GM18505 (cell line): Measurements from ENCODE around the gene PER2.

ENCODE experiments used
- ATAC-seq: cut with Tn5 transposase; IDR thresholded peaks from one replicate; pipeline ENCODE4 v1.9.1; 2021; ENCODE audit not compliant: unreplicated experiment
- POLR2A ChIP-seq: IDR thresholded peaks from 4 replicates; pipeline ENCODE4 v1.6.1; 2011; ENCODE audit warnings: borderline replicate concordance; ENCODE audit not compliant: insufficient read depth, insufficient read length; ENCODE audit errors: extremely low read depth

The PER2 gene

DNA sequence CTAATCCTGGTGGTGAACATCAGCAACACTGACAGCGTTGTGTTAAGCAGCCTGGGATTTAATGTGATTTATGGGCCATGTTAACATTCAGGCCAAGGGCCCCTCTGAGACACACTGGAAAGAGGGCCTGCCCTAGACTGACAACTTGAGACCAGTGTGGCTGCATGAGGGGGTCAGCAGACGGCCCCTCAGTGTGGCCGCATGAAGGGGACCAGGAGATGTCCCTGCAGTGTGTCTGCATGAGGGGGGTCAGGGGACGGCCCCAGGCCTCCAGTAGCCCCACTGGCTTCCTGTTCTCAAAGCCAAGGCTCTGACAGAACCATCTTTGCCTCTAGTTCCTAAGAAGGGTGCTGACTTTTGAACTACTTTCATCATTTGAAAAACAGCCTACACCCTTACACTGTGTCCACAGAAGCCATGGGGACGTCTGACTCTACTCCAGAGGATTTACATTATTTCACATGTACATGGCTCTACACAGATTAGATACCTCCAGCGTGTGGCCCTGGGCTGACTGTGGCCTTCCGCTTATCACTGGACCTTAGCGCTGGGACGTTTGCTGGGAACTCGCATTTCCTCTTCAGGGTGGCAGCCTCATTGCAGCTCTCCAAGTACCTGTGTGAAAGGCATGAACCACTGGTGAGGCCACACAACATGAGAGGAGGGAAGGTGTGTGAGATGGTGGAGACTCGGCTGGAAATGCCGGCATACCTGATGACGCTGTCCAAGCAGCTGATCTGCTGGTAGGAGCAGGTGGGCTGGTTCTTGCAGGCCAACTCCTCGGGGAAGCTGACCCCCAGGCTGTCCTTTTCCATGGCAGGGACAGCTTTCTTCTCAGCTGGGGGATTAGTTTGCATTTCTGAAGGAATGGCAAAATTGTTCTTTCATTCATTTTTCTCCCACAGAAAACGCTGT is 30.4 kb downstream of the PER2 start:
- TF ChIP-seq POLR2A: no peak
- ATAC-seq: no peak

DNA sequence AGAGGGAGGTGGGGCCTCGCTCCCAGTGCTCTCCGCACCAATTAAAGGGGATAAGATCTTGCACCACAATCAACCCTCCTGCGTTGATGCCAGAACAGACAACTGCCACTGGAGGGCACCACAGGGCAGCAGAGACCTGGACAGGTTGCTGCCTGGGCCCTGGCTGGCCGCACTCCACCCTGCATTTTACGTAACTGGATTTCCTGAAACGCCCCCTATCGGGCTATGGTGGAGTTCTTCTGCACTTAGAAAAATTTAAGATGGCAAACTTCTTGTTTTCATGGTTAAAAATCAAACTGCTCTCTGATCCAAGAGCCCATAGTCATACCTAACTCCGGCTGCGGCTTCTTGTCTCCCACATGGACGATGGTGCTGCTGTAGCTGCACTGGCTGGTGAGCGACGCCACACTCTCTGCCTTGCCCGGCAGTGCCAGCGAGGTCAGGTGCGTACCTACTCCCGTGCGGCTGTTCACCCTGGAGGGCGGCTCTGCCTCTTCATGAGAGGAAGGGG is 31.8 kb downstream of the PER2 start:
- ATAC-seq: no peak
- no peak for TF ChIP-seq POLR2A

DNA sequence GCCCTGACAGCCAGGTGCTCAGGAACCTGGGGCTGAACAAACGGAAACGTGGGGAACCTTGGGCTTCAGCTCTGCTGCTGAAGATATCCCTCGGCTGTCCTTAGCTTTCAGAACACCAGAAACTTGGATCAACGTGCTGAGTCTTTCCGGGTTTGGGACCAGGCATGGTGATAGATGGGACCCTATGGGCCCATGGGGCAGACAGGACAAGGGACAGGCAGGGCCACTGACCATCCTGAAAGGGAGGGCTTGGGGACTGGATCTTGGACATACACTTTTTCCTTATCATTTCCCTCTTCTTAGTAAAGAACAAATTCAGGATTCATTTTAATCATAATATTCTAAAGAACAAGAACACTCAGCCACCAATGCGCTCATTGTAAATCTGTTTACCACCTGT is 32.3 kb downstream of the PER2 start:
- no peak for TF ChIP-seq POLR2A
- ATAC-seq: no peak

DNA sequence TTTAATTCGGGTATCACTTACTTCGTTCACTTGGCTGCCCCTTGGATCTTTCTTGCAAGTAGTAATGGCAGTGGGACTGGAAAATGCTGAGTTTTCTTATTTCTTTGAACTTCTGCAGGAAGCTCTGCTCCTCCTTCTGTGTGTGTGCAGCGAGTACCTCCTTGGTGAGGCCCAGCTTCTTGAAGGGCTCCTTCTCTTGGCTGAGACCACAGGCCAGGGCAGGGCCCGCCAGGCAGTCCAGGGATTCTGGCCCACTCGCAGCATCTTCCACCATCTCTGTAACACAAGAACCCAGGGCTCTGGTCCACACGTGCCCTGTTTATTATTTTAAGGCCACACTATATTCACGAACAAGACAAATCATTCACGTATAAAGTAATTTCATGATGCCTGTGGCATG is 32.8 kb downstream of the PER2 start:
- ATAC-seq: no peak
- TF ChIP-seq POLR2A: no peak

DNA sequence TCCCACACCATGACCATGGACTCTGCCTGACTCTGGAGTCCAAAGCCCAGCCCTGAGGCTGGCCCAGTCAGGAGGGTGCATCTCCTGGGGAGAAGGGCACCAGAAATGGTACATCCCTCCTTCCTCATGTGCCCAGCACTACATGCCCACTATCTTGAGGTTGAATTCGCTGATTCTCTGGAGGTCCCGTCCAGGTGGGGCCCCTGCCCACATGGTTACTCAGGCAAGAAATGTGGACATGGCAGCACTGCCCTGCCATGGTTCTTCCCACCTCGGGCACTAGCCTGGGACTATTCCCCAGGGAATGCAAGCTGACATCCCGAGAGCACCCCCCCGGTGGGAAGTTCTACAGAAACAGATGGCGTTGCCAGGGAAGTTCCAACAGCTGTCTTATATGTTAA is 33.3 kb downstream of the PER2 start:
- no peak for TF ChIP-seq POLR2A
- ATAC-seq: no peak

DNA sequence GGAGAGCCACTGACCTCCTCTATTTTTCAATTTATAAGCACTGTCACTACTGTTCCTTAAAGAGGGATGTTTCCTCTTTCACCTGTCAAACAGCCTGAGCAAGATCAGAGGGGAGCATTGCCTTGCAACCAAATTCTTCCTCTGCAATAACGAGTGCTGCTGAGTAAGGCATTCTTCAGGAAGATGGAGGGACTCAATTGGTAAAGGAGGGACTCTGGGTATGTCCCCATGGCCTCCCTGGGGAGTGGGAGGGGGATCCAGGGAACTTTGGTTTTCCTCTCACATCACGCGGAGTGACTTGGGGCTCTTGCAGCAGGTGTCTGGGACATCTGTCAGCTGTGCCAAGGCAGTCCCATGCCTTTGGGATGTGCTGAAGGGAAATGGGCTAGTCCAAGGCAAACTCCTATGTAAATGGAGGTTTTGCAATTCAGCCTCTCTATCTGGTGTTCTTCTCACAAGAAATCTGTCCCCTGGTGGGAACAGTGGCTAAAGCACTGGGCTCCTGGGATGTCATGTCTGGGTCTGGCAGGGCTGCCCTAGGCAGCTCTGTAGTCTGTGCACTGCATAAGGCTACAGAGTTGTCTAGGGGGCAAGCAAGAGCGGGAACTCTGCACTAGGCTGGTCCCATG is 34.2 kb downstream of the PER2 start:
- TF ChIP-seq POLR2A: no peak
- no peak for ATAC-seq

DNA sequence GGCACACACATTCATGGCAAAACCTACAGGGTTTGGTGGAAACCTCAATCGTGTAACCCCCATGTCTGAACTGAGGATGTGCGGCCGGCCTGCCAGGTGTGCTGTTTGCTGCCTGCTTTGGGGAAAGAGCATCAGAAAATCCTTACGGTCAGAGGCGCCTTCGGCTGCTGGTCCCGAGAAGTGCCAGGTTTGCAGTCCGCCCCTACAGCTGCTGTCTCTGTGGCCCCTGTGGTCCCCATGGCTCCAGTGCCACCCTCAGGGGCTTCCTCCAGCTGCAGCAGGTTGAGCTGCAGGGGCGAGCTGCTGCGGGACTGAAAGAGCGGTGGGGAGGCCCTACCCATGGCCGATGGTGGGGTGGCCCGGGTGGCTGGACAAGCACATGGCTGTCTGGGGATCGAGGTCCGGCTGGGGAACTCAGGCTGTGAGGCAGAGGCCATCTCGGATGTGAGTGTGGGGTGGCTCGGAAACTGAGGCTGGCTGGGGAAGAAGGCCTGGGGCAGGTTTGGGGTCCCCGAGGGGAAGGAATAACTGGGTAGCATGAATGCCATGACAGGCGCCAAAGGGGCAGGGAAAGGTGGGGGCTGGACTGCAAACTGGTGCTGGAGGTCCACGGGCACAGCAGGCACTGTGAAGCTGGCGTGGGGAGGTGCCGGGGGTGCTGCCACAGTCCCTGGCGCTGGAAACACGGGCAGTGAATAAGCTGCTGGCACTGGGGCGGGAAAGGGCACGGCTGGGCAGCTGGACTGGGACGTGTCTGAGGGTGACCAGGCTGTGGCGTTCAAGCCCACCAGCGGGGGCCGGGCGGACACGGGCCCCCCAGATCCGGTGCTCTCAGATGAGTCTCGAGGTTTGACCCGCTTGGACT is 35.4 kb downstream of the PER2 start:
- no peak for ATAC-seq
- no peak for TF ChIP-seq POLR2A

DNA sequence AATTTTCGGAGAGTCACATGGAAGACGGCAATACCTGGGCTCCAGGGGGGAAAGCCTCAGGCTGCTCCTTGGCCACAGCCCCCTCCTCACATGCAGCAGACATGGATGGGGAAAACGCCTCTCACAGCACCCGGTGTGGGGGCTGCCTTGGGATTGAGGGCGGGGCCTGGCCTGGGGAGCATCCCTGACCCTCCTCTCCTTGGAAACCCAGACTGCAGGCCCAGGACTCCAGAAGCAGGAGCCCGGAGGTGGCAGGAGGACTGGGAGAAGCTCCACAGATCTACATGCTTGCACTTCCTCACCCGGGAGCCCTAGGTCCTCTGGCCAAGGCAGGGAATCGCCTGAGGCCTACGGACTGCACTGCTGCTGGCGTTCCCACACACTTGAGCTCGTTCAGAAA is 36.4 kb downstream of the PER2 start:
- TF ChIP-seq POLR2A: no peak
- no peak for ATAC-seq

DNA sequence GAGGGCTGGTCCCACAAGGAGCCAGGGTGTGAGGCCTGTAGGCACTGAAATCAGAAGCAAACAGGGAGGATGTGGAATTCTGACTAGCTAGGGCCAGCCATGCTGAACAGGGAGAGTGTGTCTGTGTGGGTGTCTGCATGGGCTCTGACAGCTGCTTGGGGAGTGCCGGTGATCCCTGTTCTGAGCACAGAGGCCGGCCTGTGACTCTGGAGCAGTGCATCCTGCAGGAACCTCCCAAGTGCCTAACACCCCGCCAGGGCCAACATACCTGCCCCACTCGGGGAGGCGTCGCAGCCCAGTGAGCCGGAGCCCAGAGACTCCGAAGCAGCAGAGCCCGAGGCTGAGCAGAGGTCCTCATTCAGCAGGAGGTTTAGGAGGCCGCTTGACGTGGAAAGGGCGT is 37.1 kb downstream of the PER2 start:
- no peak for ATAC-seq
- TF ChIP-seq POLR2A: no peak

DNA sequence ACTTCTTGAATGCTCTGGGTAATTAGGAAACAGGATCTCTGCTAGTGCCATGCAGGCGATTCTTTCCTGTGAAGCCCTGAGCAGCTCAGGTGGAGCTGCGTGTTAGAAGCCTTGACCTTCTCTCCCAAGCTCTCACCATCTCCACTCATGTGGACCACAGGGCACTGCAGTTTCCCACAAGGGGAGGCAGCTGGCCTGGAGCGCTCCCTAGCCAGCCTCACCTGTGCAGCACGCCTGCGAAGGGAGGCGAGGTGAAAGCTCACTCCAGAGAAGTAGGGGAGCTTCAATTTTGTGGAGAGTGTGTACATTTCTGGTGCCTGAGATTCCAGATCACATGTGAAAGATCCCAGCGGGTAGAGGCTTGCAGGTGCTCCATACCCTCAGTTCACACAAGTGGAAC is 37.5 kb downstream of the PER2 start:
- ATAC-seq: no peak
- no peak for TF ChIP-seq POLR2A

DNA sequence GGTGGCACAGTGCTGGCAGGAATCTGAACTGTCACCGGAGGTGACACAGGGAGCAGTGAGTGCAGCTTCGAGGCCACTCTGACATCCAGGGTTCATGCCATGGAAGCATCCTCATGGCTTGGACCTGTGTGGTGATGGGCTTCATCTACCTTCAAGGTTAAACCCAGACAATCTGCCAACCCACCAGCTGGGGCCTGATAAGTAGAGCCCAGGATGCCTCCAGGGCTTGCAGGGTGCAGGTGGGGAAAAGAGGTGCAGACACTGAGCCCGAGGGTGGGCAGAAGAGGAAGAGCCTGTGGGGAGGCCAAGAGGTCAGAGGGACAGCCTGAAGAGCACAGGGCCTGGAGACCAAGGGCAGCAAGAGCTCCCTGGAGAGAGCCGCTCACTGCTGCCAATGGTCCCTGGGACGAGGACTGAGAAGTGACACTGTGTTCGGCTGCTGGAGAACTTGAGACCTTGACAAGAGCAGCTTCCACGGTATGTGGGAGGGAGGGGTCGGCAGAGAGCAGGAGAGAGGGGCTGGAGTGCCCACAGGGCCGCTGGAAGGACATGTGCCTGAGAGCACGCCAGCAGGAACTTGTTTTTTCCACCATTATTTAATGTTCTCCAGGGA is 40.5 kb downstream of the PER2 start:
- no peak for ATAC-seq
- TF ChIP-seq POLR2A: no peak

DNA sequence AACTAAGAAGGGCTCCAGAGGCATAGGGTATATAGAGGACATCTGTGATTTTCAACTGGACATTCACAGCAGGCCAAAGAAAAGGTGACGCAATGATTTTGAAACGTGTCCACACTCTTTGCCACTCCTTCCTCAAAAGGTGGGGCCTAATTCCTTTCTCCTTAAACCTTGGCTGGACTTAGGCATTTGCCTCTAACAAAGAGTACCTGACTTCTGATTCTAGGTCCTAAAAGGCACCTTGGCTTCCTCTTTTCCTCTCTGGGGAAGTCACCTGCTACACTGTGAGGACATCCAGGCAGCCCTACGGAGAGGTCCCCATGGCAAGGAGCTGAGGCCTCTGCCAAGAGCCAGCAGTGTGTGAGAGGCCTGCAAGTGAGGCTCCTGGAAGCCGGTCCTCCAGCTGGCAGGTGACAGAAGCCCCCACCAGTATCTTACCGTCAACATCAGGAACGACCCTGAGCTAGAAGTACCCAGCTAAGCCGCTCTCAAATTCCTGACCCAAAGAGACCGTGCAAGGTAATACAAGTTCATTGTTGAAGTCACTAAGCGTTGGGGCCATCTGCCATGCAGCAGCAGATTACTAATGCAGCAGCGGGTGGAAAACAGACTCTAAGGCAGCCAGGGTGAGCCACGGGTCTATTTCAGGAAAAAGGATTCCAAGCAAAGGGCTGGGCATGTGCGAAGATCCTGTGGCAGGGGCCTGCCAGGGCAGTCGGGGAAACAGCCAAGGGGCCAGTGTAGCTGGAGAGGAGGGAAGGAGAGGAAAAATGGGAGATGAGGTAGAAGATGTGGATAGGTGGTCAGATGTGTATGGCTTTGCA is 41.2 kb downstream of the PER2 start:
- no peak for TF ChIP-seq POLR2A
- ATAC-seq: no peak
